ENCODE measurements around the gene CCNG1.

DNA sequence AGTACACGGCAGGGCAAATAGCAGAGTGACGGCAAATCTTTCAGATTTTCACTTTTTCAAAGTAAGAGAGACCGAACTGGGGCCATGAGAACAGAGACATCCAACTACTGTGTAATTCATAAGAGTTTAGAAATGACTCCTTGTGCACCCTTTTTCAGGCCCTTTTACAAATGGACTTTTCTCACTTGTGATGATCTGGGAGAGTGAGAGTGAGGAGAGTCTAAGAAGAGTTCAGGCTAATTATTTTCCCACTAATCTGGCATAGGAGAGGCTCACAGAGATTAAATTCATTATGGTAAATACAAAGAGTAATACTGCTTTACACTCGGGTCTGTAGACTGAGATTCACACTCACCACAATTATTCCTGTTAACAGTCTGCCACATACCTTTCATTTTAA lies 880 bp upstream of the CCNG1 start:
- TF ChIP-seq EZH2 (IDR thresholded peaks at IDR 0.05; ENCODE audit: borderline replicate concordance, low read depth, low read length) (no peak), NFIX (CRISPR knock-in tag; IDR thresholded peaks at IDR 0.05; ENCODE audit: low read depth) (no peak), ZNF589 (CRISPR knock-in tag; IDR thresholded peaks at IDR 0.05; ENCODE audit: low read depth) (no peak; the same call in 1 of the 2 replicates), ATF7 (IDR thresholded peaks at IDR 0.05) (no peak), ESRRB (CRISPR knock-in tag; IDR thresholded peaks at IDR 0.05; ENCODE audit: borderline replicate concordance) (no peak), SMAD2 (IDR thresholded peaks at IDR 0.05; ENCODE audit: low read depth, low read length) (no peak)
- TF ChIP-seq, protein P1, sequence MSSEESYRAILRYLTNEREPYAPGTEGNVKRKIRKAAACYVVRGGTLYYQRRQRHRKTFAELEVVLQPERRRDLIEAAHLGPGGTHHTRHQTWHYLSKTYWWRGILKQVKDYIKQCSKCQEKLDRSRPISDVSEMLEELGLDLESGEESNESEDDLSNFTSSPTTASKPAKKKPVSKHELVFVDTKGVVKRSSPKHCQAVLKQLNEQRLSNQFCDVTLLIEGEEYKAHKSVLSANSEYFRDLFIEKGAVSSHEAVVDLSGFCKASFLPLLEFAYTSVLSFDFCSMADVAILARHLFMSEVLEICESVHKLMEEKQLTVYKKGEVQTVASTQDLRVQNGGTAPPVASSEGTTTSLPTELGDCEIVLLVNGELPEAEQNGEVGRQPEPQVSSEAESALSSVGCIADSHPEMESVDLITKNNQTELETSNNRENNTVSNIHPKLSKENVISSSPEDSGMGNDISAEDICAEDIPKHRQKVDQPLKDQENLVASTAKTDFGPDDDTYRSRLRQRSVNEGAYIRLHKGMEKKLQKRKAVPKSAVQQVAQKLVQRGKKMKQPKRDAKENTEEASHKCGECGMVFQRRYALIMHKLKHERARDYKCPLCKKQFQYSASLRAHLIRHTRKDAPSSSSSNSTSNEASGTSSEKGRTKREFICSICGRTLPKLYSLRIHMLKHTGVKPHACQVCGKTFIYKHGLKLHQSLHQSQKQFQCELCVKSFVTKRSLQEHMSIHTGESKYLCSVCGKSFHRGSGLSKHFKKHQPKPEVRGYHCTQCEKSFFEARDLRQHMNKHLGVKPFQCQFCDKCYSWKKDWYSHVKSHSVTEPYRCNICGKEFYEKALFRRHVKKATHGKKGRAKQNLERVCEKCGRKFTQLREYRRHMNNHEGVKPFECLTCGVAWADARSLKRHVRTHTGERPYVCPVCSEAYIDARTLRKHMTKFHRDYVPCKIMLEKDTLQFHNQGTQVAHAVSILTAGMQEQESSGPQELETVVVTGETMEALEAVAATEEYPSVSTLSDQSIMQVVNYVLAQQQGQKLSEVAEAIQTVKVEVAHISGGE (CRISPR knock-in tag; IDR thresholded peaks at IDR 0.05): no peak
- TF ChIP-seq, protein P2, sequence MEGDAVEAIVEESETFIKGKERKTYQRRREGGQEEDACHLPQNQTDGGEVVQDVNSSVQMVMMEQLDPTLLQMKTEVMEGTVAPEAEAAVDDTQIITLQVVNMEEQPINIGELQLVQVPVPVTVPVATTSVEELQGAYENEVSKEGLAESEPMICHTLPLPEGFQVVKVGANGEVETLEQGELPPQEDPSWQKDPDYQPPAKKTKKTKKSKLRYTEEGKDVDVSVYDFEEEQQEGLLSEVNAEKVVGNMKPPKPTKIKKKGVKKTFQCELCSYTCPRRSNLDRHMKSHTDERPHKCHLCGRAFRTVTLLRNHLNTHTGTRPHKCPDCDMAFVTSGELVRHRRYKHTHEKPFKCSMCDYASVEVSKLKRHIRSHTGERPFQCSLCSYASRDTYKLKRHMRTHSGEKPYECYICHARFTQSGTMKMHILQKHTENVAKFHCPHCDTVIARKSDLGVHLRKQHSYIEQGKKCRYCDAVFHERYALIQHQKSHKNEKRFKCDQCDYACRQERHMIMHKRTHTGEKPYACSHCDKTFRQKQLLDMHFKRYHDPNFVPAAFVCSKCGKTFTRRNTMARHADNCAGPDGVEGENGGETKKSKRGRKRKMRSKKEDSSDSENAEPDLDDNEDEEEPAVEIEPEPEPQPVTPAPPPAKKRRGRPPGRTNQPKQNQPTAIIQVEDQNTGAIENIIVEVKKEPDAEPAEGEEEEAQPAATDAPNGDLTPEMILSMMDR (IDR thresholded peaks at IDR 0.05 in 2 of 3, conservative IDR thresholded peaks at IDR 0.05 in 1 of 3; ENCODE audit: insufficient read depth in 2 of 3, low read depth in 1 of 3, low read length in 3 of 3): no peak
- TF ChIP-seq, protein P3, sequence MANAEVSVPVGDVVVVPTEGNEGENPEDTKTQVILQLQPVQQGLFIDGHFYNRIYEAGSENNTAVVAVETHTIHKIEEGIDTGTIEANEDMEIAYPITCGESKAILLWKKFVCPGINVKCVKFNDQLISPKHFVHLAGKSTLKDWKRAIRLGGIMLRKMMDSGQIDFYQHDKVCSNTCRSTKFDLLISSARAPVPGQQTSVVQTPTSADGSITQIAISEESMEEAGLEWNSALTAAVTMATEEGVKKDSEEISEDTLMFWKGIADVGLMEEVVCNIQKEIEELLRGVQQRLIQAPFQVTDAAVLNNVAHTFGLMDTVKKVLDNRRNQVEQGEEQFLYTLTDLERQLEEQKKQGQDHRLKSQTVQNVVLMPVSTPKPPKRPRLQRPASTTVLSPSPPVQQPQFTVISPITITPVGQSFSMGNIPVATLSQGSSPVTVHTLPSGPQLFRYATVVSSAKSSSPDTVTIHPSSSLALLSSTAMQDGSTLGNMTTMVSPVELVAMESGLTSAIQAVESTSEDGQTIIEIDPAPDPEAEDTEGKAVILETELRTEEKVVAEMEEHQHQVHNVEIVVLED (CRISPR knock-in tag; IDR thresholded peaks at IDR 0.05): no peak
- TF ChIP-seq, protein P4, sequence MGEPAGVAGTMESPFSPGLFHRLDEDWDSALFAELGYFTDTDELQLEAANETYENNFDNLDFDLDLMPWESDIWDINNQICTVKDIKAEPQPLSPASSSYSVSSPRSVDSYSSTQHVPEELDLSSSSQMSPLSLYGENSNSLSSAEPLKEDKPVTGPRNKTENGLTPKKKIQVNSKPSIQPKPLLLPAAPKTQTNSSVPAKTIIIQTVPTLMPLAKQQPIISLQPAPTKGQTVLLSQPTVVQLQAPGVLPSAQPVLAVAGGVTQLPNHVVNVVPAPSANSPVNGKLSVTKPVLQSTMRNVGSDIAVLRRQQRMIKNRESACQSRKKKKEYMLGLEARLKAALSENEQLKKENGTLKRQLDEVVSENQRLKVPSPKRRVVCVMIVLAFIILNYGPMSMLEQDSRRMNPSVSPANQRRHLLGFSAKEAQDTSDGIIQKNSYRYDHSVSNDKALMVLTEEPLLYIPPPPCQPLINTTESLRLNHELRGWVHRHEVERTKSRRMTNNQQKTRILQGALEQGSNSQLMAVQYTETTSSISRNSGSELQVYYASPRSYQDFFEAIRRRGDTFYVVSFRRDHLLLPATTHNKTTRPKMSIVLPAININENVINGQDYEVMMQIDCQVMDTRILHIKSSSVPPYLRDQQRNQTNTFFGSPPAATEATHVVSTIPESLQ (CRISPR knock-in tag; IDR thresholded peaks at IDR 0.05): no peak
- TF ChIP-seq, protein P5, sequence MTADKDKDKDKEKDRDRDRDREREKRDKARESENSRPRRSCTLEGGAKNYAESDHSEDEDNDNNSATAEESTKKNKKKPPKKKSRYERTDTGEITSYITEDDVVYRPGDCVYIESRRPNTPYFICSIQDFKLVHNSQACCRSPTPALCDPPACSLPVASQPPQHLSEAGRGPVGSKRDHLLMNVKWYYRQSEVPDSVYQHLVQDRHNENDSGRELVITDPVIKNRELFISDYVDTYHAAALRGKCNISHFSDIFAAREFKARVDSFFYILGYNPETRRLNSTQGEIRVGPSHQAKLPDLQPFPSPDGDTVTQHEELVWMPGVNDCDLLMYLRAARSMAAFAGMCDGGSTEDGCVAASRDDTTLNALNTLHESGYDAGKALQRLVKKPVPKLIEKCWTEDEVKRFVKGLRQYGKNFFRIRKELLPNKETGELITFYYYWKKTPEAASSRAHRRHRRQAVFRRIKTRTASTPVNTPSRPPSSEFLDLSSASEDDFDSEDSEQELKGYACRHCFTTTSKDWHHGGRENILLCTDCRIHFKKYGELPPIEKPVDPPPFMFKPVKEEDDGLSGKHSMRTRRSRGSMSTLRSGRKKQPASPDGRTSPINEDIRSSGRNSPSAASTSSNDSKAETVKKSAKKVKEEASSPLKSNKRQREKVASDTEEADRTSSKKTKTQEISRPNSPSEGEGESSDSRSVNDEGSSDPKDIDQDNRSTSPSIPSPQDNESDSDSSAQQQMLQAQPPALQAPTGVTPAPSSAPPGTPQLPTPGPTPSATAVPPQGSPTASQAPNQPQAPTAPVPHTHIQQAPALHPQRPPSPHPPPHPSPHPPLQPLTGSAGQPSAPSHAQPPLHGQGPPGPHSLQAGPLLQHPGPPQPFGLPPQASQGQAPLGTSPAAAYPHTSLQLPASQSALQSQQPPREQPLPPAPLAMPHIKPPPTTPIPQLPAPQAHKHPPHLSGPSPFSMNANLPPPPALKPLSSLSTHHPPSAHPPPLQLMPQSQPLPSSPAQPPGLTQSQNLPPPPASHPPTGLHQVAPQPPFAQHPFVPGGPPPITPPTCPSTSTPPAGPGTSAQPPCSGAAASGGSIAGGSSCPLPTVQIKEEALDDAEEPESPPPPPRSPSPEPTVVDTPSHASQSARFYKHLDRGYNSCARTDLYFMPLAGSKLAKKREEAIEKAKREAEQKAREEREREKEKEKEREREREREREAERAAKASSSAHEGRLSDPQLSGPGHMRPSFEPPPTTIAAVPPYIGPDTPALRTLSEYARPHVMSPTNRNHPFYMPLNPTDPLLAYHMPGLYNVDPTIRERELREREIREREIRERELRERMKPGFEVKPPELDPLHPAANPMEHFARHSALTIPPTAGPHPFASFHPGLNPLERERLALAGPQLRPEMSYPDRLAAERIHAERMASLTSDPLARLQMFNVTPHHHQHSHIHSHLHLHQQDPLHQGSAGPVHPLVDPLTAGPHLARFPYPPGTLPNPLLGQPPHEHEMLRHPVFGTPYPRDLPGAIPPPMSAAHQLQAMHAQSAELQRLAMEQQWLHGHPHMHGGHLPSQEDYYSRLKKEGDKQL (CRISPR knock-in tag; IDR thresholded peaks at IDR 0.05; ENCODE audit: borderline replicate concordance): no peak
- TF ChIP-seq, protein P6, sequence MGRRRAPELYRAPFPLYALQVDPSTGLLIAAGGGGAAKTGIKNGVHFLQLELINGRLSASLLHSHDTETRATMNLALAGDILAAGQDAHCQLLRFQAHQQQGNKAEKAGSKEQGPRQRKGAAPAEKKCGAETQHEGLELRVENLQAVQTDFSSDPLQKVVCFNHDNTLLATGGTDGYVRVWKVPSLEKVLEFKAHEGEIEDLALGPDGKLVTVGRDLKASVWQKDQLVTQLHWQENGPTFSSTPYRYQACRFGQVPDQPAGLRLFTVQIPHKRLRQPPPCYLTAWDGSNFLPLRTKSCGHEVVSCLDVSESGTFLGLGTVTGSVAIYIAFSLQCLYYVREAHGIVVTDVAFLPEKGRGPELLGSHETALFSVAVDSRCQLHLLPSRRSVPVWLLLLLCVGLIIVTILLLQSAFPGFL (CRISPR knock-in tag; IDR thresholded peaks at IDR 0.05): no peak
